K562 (cell line): Measurements from ENCODE around the gene C16orf92. TPM values are rescaled to one million over a fixed set of nuclear protein-coding genes. Genes with fewer than 3 reads are reported as not detected.

Experiments used
- ATAC-seq: fragments of 200-7000 bp; cut with Tn5 transposase; 3 replicates; pipeline ENCODE4 v1.9.1; 2020; ENCODE audit warnings: moderate library complexity
- BruUV-seq: library from RNA; stranded (reverse); fragments of 400-500 nt; replicated peaks from 2 replicates; lab custom pipeline; 2021; lab: Mats Ljungman, UMichigan
- CTCF ChIA-PET: fragments of 300-600 bp; formaldehyde crosslinking; extraction: SDS; loops from one replicate; lab custom pipeline; 2021; ENCODE audit warnings: low intra/inter-chr PET ratio; lab: Yijun Ruan, JAX
- POLR2A ChIA-PET: fragments of 300-600, 350-650 bp; sonication (Branson Sonifier 250); formaldehyde crosslinking; extraction: SDS; loops from one replicate; lab custom pipeline; 2021; ENCODE audit warnings: antibody characterized with exemption, inconsistent platforms; lab: Yijun Ruan, JAX
- DNase-seq, 4 experiments: peaks; one replicate each; pipeline versions ENCODE4 v3.0.0 to v3.0.0-alpha.2; 2011 to 2018; ENCODE audit warnings: low spot score in 3 of 4, mixed read lengths in 3 of 4; ENCODE audit errors: extremely low read depth in 1 of 4
- FAIRE-seq: peaks from 2 replicates; lab custom pipeline; 2011; peaks lifted over from hg19 to GRCh38; lab: Jason Lieb, UNC
- H2AFZ ChIP-seq: 2 replicates; pipeline ENCODE4 v1.6.0; 2011; ENCODE audit warnings: low read depth, low read length, control low read depth, inconsistent platforms
- H3K27ac ChIP-seq: fragments of 200-600 bp; 3 replicates; pipeline ENCODE4 v1.8.0; 2011; ENCODE audit warnings: low read depth, mild to moderate bottlenecking, control low read depth, inconsistent platforms, low read length, moderate library complexity, mixed read lengths; ENCODE audit errors: extremely low read depth
- H3K27me3 ChIP-seq, 2 experiments: fragments of 300-600 bp in 1 of 2; 2 replicates in 1 of 2; 3 replicates in 1 of 2; pipeline versions ENCODE4 v1.6.0 to v1.8.0; 2011; ENCODE audit warnings: inconsistent platforms in 2 of 2, low read length in 2 of 2, mild to moderate bottlenecking in 1 of 2, mixed read lengths in 1 of 2, moderate library complexity in 1 of 2; ENCODE audit not compliant: control insufficient read depth in 2 of 2, insufficient read depth in 2 of 2
- H3K36me3 ChIP-seq: fragments of 300-600 bp; 3 replicates; pipeline ENCODE4 v1.8.0; 2011; ENCODE audit warnings: mild to moderate bottlenecking, low read length, inconsistent platforms; ENCODE audit not compliant: control insufficient read depth, insufficient read depth
- H3K4me1 ChIP-seq, 2 experiments: fragments of 200-600 bp in 1 of 2; replicated peaks in 1 of 2; 2 replicates in 1 of 2; 3 replicates in 1 of 2; pipeline versions ENCODE4 v1.5.1 to v1.8.0; 2011; ENCODE audit warnings: inconsistent platforms in 2 of 2, low read length in 2 of 2, mild to moderate bottlenecking in 1 of 2, mixed read lengths in 1 of 2, moderate library complexity in 1 of 2; ENCODE audit not compliant: control insufficient read depth in 2 of 2, insufficient read depth in 2 of 2
- H3K4me2 ChIP-seq: 2 replicates; pipeline ENCODE4 v1.6.1; 2011; ENCODE audit warnings: low read length, control low read depth, inconsistent platforms, mixed read lengths; ENCODE audit not compliant: insufficient read depth
- H3K4me3 ChIP-seq: fragments of 200-600 bp; sonication (generic), shearing (Covaris generic); 2 replicates; pipeline ENCODE4 v1.5.1; 2016; ENCODE audit warnings: control low read depth, inconsistent platforms
- H3K79me2 ChIP-seq: fragments of 200-600 bp; 3 replicates; pipeline ENCODE4 v1.8.0; 2011; ENCODE audit warnings: low read length, inconsistent platforms; ENCODE audit not compliant: control insufficient read depth, insufficient read depth
- H3K9ac ChIP-seq, 2 experiments: 2 replicates each; pipeline versions ENCODE4 v1.6.0 to v1.6.1; 2011; ENCODE audit warnings: low read depth in 2 of 2, low read length in 2 of 2, control low read depth in 1 of 2, inconsistent platforms in 1 of 2, mild to moderate bottlenecking in 1 of 2, mixed read lengths in 1 of 2; ENCODE audit not compliant: insufficient read depth in 1 of 2
- H3K9me1 ChIP-seq: one replicate; pipeline ENCODE4 v1.6.0; 2011; ENCODE audit warnings: inconsistent platforms, mild to moderate bottlenecking, low read length, moderate library complexity; ENCODE audit not compliant: control insufficient read depth, insufficient read depth
- H3K9me3 ChIP-seq: replicated peaks from 2 replicates; pipeline ENCODE4 v1.5.1; 2011; ENCODE audit warnings: low read depth, low read length, inconsistent platforms; ENCODE audit not compliant: control insufficient read depth, insufficient read depth
- H4K20me1 ChIP-seq: replicated peaks from 2 replicates; pipeline ENCODE4 v1.6.1; 2011; ENCODE audit warnings: low read length, inconsistent platforms, mixed read lengths; ENCODE audit not compliant: control insufficient read depth, insufficient read depth
- HCFC1 ChIP-seq: IDR thresholded peaks from 2 replicates; pipeline ENCODE4 v1.6.1; 2012; ENCODE audit warnings: low read depth, low read length, improper control_type of control experiment
- KHSRP ChIP-seq: fragments of 450-650 bp; IDR thresholded peaks from 2 replicates; pipeline ENCODE4 v1.6.1; 2017
- MEF2A ChIP-seq: IDR thresholded peaks from 2 replicates; pipeline ENCODE4 v1.6.1; 2011; ENCODE audit warnings: low read depth, mild to moderate bottlenecking, low read length, moderate library complexity; ENCODE audit not compliant: control insufficient read depth
- PRPF4 ChIP-seq: fragments of 200-400 bp; formaldehyde crosslinking; IDR thresholded peaks from one replicate; pipeline ENCODE4 v1.6.1; 2017; ENCODE audit warnings: low read length, low read depth, mild to moderate bottlenecking; ENCODE audit not compliant: insufficient read depth, poor library complexity, severe bottlenecking
- RBM22 ChIP-seq: fragments of 200-400 bp; formaldehyde crosslinking; IDR thresholded peaks from 2 replicates; pipeline ENCODE4 v1.6.1; 2018; ENCODE audit warnings: low read length, low read depth; ENCODE audit not compliant: poor library complexity, severe bottlenecking
- TARDBP ChIP-seq: fragments of 450-650 bp; IDR thresholded peaks from 2 replicates; pipeline ENCODE4 v1.6.1; 2016
- ZNF121 ChIP-seq: sonication (generic); formaldehyde crosslinking; conservative IDR thresholded peaks from 2 replicates; pipeline ENCODE4 v1.8.0; 2022; ENCODE audit warnings: missing genetic modification reagents
- WGBS: fragments of 100-300 bp; shearing (Covaris generic); methylation state at CpG from one replicate; pipeline ENCODE4 v1.1.6; 2016; ENCODE audit warnings: low coverage, mixed read lengths; ENCODE audit not compliant: insufficient coverage; ENCODE audit errors: missing lambda C conversion rate; 5-methylcytosine and 5-hydroxymethylcytosine counted together
- in situ Hi-C: fragments of 300-500 bp; cut with MboI; formaldehyde crosslinking; loops from 4 replicates; pipeline ENCODE4 v1.15.0; 2018; ENCODE audit warnings: inconsistent platforms, mixed read lengths
- intact Hi-C: fragments of 100-400 bp; cut with micrococcal nuclease; formaldehyde crosslinking; loops from 2 replicates; pipeline ENCODE4 v1.14.2; 2022
- polyA plus RNA-seq, 8 experiments: library from polyadenylated mRNA; depleted of rRNA in 4 of 8; stranded (reverse) in 5 of 8; unstranded in 3 of 8; fragments of >200 nt; fragmentation: Nextera tagmentation in 2 of 8; fragmentation: Illumina TruSeq in 1 of 8; extraction: Ambion mirVana in 2 of 8; extraction: Trizol in 1 of 8; gene quantifications; 2 replicates each; pipeline versions ENCODE4 v1.2.1 to v1.2.3, GENCODE V29; 2011 to 2014; ENCODE audit warnings: inconsistent platforms in 1 of 8, missing spikeins in 1 of 8
- total RNA-seq, 7 experiments: library from RNA; depleted of rRNA in 6 of 7; stranded (reverse); fragments of >200 nt in 6 of 7; fragmentation: Illumina TruSeq in 2 of 7; extraction: Trizol in 2 of 7; gene quantifications; 2 replicates each; pipeline versions ENCODE4 v1.2.1 to v1.2.3, GENCODE V29; 2011 to 2021; ENCODE audit warnings: low replicate concordance in 1 of 7
- TF ChIP-seq, protein P1 (sequence below): fragments of 250-450 bp; sonication (Bioruptor Pico); IDR thresholded peaks from 2 replicates; pipeline ENCODE4 v1.5.0; 2021
- TF ChIP-seq, protein P2 (sequence below), 2 experiments: fragments of 450-650 bp; IDR thresholded peaks; 2 replicates each; pipeline ENCODE4 v1.6.1; 2016; ENCODE audit warnings: mild to moderate bottlenecking in 2 of 2, borderline replicate concordance in 1 of 2, low read depth in 1 of 2, moderate library complexity in 1 of 2
- TF ChIP-seq, protein P3 (sequence below): sonication (generic); formaldehyde crosslinking; IDR thresholded peaks from 2 replicates; pipeline ENCODE4 v1.8.1; 2023; ENCODE audit warnings: mild to moderate bottlenecking, missing genetic modification reagents

The C16orf92 gene
- total and polyA plus RNA-seq, 9 of the 15 experiments (the other 6 are each of a cell fraction or from before 2014, with no cell fraction given): not detected

DNA sequence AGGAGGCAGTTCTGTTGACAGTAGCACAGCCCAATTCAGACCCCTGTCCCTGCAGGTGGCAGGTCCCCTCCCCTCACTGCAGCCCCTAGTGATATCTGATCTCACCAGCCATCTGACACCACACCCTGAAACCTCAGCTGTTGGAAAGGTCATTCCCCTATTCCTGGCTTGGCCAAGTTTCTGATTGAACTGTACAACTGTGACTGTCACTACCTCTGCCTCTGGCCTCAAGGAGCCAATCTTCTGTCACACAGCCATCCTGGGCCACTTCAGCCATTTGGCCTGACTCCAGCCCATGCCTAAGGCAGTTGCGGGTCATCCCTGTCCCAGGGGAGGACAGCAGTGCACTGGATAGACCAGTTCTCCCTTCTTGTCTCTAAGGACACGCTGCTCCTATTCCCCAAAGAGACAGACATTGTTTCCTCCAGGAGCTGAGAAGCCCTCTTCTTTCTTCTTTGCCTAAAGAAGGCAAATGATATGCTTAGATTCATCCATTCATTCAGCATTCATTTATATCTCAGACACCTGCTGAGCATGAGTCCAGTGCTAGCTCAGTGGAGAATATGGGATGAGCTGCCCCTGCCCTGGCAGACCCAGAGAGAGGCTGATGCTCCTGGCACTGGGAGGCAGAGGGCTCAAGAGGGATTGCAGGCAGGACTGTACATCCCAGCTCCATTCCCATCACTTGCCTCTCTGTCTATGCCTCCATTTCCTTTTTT, 38.0 kb downstream of the C16orf92 start:
- Histone ChIP-seq H4K20me1 (peaks cover 2% of the 10 kb centered on the region), H3K27ac (no peak overlapping the region), H3K4me3 (no peak overlapping the region), H3K79me2 (peaks cover 27% of the 10 kb centered on the region), H3K4me1 (peaks cover 17 to 32% of the 10 kb centered on the region in 2 experiments), H3K9me3 (no peaks in the 10 kb centered on the region), H3K9me1 (no peaks in the 10 kb centered on the region), H2AFZ (no peak overlapping the region), H3K27me3 (no peaks in the 10 kb centered on the region), H3K4me2 (no peak overlapping the region), H3K9ac (peak overlapping the region in 1 of 2 experiments; percentile 89; a peak in 1 of 4 replicates), H3K36me3 (peaks cover under 1% of the 10 kb centered on the region; the same call in 1 of the 3 replicates)
- ATAC-seq (no peak), DNase-seq (peak in 2 of 4 experiments; percentile 16 to 49), FAIRE-seq (peak; percentile 57)
- ChIA-PET CTCF (no interaction called here), POLR2A (interaction anchor here (0.6 to 1.4 kb wide), 3 partner anchors 14 to 558 kb away, joined by 3 to 4 read pairs (median 4); partner anchors contain the start of gene TBX6)
- no TSS peak for BruUV-seq
- intact Hi-C loops: loop anchor here (10.0 kb wide), 2 partner anchors 314 to 594 kb away; partner anchors contain the start of genes FBRS, MYL11, PRR14 and TBC1D10B
- WGBS: 14% methylated on average over 2 of the region's 2 CpGs
- in situ Hi-C loops: no loop called here
- TF ChIP-seq RBM22 (no peak), TARDBP (no peak), KHSRP (no peak), ZNF121 (CRISPR knock-in tag) (no peak), MEF2A (no peak), PRPF4 (no peak), HCFC1 (no peak)
- TF ChIP-seq, protein P1, sequence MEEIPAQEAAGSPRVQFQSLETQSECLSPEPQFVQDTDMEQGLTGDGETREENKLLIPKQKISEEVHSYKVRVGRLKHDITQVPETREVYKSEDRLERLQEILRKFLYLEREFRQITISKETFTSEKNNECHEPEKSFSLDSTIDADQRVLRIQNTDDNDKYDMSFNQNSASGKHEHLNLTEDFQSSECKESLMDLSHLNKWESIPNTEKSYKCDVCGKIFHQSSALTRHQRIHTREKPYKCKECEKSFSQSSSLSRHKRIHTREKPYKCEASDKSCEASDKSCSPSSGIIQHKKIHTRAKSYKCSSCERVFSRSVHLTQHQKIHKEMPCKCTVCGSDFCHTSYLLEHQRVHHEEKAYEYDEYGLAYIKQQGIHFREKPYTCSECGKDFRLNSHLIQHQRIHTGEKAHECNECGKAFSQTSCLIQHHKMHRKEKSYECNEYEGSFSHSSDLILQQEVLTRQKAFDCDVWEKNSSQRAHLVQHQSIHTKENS: no peak
- TF ChIP-seq, protein P2, sequence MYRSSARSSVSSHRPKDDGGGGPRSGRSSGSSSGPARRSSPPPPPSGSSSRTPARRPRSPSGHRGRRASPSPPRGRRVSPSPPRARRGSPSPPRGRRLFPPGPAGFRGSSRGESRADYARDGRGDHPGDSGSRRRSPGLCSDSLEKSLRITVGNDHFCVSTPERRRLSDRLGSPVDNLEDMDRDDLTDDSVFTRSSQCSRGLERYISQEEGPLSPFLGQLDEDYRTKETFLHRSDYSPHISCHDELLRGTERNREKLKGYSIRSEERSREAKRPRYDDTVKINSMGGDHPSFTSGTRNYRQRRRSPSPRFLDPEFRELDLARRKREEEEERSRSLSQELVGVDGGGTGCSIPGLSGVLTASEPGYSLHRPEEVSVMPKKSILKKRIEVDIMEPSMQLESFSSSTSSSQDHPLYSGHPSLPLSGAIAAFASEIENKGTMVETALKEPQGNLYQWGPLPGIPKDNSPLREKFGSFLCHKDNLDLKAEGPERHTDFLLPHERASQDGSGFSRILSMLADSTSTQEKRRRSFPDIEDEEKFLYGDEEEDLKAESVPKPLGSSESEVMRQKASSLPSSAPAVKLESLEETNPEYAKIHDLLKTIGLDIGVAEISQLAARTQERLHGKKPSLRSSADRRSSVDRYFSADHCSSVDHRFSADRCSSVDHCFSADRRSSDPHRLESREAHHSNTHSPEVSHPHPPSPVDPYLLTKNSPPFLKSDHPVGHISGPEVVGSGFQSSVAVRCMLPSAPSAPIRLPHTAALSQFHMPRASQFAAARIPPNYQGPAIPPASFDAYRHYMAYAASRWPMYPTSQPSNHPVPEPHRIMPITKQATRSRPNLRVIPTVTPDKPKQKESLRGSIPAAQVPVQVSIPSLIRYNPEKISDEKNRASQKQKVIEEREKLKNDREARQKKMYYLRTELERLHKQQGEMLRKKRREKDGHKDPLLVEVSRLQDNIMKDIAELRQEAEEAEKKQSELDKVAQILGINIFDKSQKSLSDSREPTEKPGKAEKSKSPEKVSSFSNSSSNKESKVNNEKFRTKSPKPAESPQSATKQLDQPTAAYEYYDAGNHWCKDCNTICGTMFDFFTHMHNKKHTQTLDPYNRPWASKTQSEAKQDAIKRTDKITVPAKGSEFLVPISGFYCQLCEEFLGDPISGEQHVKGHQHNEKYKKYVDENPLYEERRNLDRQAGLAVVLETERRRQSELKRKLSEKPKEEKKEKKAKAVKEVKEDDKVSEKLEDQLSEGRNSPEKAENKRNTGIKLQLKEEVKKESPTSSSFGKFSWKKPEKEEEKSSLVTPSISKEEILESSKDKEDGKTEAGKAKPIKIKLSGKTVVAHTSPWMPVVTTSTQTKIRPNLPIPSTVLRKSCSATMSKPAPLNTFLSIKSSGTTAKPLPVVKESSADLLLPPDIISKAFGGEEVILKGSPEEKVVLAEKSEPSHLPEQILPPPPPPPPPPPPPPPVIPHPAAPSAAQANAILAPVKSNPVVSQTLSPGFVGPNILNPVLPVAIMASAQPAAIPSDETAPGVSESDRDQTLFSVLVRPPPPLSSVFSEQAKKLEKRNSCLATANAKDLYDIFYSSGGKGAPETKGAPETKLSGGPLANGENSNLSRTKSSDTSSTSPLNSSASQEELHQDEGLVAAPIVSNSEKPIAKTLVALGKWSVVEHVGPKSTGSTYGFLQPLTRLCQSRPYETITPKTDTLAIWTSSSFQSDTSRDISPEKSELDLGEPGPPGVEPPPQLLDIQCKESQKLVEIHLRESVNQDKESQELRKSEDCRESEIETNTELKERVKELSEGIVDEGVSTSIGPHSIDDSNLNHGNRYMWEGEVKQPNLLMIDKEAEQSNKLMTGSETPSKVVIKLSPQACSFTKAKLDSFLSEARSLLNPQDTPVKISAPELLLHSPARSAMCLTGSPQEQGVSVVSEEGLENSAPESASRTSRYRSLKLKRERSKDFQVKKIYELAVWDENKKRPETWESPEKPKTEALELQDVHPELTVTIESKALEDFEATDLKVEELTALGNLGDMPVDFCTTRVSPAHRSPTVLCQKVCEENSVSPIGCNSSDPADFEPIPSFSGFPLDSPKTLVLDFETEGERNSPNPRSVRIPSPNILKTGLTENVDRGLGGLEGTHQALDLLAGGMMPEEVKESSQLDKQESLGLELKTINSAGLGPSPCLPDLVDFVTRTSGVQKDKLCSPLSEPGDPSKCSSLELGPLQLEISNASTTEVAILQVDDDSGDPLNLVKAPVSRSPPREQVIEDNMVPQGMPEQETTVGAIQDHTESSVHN (IDR thresholded peaks at IDR 0.05; ENCODE audit: borderline replicate concordance in 1 of 2, low read depth in 1 of 2): no peak
- TF ChIP-seq, protein P3, sequence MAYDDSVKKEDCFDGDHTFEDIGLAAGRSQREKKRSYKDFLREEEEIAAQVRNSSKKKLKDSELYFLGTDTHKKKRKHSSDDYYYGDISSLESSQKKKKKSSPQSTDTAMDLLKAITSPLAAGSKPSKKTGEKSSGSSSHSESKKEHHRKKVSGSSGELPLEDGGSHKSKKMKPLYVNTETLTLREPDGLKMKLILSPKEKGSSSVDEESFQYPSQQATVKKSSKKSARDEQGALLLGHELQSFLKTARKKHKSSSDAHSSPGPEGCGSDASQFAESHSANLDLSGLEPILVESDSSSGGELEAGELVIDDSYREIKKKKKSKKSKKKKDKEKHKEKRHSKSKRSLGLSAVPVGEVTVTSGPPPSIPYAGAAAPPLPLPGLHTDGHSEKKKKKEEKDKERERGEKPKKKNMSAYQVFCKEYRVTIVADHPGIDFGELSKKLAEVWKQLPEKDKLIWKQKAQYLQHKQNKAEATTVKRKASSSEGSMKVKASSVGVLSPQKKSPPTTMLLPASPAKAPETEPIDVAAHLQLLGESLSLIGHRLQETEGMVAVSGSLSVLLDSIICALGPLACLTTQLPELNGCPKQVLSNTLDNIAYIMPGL (CRISPR knock-in tag): no peak
